ENCODE data around the gene TGFBR3.

- TF ChIP-seq SIN3A (IDR thresholded peaks at IDR 0.05; ENCODE audit: borderline replicate concordance, low read depth, low read length): no peak
- TF ChIP-seq TBL1XR1 (IDR thresholded peaks at IDR 0.05; ENCODE audit: borderline replicate concordance, low read length, partially characterized antibody): no peak
Observed at GRCh38 chr1:91687452-91687851, 198.5 kb downstream of the TGFBR3 start.
